Osteoblast (primary cell): Measurements from ENCODE around the gene RSPH9. TPM values are rescaled to one million over a fixed set of nuclear protein-coding genes. Genes with fewer than 3 reads are reported as not detected.

Experiments
- DNase-seq: peaks from one replicate; pipeline ENCODE4 v3.0.0; 2011; ENCODE audit warnings: low spot score, mixed read lengths; ENCODE audit not compliant: insufficient read length; ENCODE audit errors: missing footprints
- H2AFZ ChIP-seq: 2 replicates; pipeline ENCODE4 v1.6.0; 2011; ENCODE audit warnings: mild to moderate bottlenecking, low read length
- H3K27ac ChIP-seq: 2 replicates; pipeline ENCODE4 v1.5.1; 2011; ENCODE audit warnings: mild to moderate bottlenecking, low read depth, low read length, moderate library complexity
- H3K27me3 ChIP-seq: 2 replicates; pipeline ENCODE4 v1.6.0; 2012; ENCODE audit warnings: mild to moderate bottlenecking, control low read depth, inconsistent platforms, low read length, moderate library complexity; ENCODE audit not compliant: insufficient read depth
- H3K36me3 ChIP-seq: 2 replicates; pipeline ENCODE4 v1.5.1; 2011; ENCODE audit warnings: mild to moderate bottlenecking, low read length, control low read depth, moderate library complexity; ENCODE audit not compliant: insufficient read depth
- H3K4me1 ChIP-seq: 2 replicates; pipeline ENCODE4 v1.5.1; 2011; ENCODE audit warnings: mild to moderate bottlenecking, low read length, control low read depth, moderate library complexity; ENCODE audit not compliant: insufficient read depth
- H3K4me2 ChIP-seq: 2 replicates; pipeline ENCODE4 v1.6.0; 2011; ENCODE audit warnings: mild to moderate bottlenecking, low read length; ENCODE audit not compliant: insufficient read depth
- H3K4me3 ChIP-seq: fragments of 200-600 bp; sonication (generic); 3 replicates; pipeline ENCODE4 v1.5.1; 2012; ENCODE audit warnings: mild to moderate bottlenecking, low read length, inconsistent platforms; ENCODE audit not compliant: insufficient read depth
- H3K79me2 ChIP-seq: 2 replicates; pipeline ENCODE4 v1.6.0; 2012; ENCODE audit warnings: mild to moderate bottlenecking, low read length, control low read depth, inconsistent platforms; ENCODE audit not compliant: insufficient read depth
- H3K9me3 ChIP-seq: 2 replicates; pipeline ENCODE4 v1.5.1; 2011; ENCODE audit warnings: low read depth, low read length, control low read depth
- H4K20me1 ChIP-seq: 2 replicates; pipeline ENCODE4 v1.6.0; 2012; ENCODE audit warnings: mild to moderate bottlenecking, low read length, control low read depth; ENCODE audit not compliant: insufficient read depth
- total RNA-seq: library from RNA; depleted of rRNA; stranded (reverse); fragments of >200 nt; gene quantifications from 2 replicates; pipeline ENCODE4 v1.2.3, GENCODE V29; 2012
- TF ChIP-seq, protein P1 (sequence below): IDR thresholded peaks from 2 replicates; pipeline ENCODE4 v1.5.1; 2011; ENCODE audit warnings: mild to moderate bottlenecking, low read depth, low read length, moderate library complexity; ENCODE audit errors: extremely low read depth

The RSPH9 gene
- total RNA-seq, 1 donor: 0.36 TPM

DNA sequence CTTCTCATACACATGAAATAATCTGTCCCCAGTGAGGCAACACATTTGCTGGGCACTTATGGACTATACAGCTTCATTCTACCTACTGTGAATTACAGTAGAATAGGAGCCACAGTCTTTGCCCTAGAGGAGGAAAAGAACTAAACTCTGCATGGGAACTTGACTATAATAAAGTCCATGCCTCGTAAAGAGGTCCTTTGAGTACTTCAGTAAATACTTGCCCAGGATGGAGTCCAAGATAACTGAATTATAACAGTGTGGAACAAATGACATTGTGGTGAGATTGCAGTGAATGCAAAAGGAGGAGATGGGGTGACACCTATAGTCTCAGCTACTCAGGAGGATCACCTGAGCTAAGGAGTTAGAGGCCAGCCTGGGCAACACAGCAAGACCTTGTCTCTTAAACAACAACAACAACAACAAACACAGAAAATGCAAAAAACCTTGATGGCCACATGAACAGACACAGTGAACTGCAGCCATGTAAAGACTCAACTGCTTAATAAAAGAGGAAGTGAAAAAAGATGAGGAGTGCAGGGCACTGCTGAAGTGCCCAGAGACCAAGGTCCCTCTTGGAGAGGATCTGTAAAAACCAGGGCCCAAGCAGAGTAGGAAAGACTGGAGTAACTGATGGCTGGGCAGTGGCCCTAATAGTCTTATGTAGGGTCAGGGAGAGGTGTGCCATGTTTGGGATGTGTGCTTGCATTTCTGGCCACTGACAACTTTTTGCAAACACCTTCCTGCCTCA, 39.0 kb downstream of the RSPH9 start:
- TF ChIP-seq, protein P1, sequence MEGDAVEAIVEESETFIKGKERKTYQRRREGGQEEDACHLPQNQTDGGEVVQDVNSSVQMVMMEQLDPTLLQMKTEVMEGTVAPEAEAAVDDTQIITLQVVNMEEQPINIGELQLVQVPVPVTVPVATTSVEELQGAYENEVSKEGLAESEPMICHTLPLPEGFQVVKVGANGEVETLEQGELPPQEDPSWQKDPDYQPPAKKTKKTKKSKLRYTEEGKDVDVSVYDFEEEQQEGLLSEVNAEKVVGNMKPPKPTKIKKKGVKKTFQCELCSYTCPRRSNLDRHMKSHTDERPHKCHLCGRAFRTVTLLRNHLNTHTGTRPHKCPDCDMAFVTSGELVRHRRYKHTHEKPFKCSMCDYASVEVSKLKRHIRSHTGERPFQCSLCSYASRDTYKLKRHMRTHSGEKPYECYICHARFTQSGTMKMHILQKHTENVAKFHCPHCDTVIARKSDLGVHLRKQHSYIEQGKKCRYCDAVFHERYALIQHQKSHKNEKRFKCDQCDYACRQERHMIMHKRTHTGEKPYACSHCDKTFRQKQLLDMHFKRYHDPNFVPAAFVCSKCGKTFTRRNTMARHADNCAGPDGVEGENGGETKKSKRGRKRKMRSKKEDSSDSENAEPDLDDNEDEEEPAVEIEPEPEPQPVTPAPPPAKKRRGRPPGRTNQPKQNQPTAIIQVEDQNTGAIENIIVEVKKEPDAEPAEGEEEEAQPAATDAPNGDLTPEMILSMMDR: no peak
- Histone ChIP-seq H2AFZ (no peak overlapping the region), H3K27ac (no peak overlapping the region), H4K20me1 (peaks cover 36% of the 10 kb centered on the region), H3K4me2 (no peak overlapping the region), H3K4me3 (no peak overlapping the region), H3K36me3 (peaks cover 11% of the 10 kb centered on the region), H3K4me1 (peaks cover 12% of the 10 kb centered on the region), H3K79me2 (peaks cover 76% of the 10 kb centered on the region), H3K27me3 (no peaks in the 10 kb centered on the region), H3K9me3 (no peaks in the 10 kb centered on the region)
- DNase-seq: no peak

- no peaks in the 10 kb centered on the region for H3K9me3 ChIP-seq
- H3K4me3 ChIP-seq: peak overlapping the region; percentile 83
- H3K27ac ChIP-seq: peak overlapping the region; percentile 73
- no peaks in the 10 kb centered on the region for H3K36me3 ChIP-seq
- peaks cover 60% of the 10 kb centered on the region for H3K79me2 ChIP-seq
- H3K27me3 ChIP-seq: no peaks in the 10 kb centered on the region
- H3K4me2 ChIP-seq: peak overlapping the region; percentile 93
- DNase-seq: peak; percentile 80
- TF ChIP-seq, protein P1: no peak
- peaks cover 12% of the 10 kb centered on the region for H3K4me1 ChIP-seq
- peaks cover 30% of the 10 kb centered on the region for H4K20me1 ChIP-seq
- H2AFZ ChIP-seq: peak overlapping the region; percentile 95
Observed at GRCh38 chr6:43687079-43687436, 42.2 kb downstream of the RSPH9 start.

GRCh38 chr6:43687437-43688347, 42.9 kb downstream of the RSPH9 start, which contains the start of gene MRPS18A:
TSS of gene MRPS18A (minus strand) at chr6:43687791. CDS start at chr6:43687779, 12 bp downstream.
- Histone ChIP-seq H3K4me2 (peak within 1 kb of the TSS; percentile 93), H4K20me1 (peaks cover 24% of the 10 kb centered on the region), H3K4me3 (peak within 1 kb of the TSS; percentile 83), H3K27ac (peak within 1 kb of the TSS; percentile 73), H3K4me1 (peaks cover 12% of the 10 kb centered on the region), H2AFZ (peak within 1 kb of the TSS; percentile 95), H3K9me3 (no peaks in the 10 kb centered on the region), H3K36me3 (no peaks in the 10 kb centered on the region), H3K27me3 (no peaks in the 10 kb centered on the region), H3K79me2 (peaks cover 54% of the 10 kb centered on the region)
- TF ChIP-seq, protein P1: no peak
- peak; percentile 91 for DNase-seq

- Histone ChIP-seq H3K27me3 (no peaks in the 10 kb centered on the region), H2AFZ (no peak overlapping the region), H3K4me1 (peaks cover 12% of the 10 kb centered on the region), H3K4me3 (no peak overlapping the region), H3K9me3 (no peaks in the 10 kb centered on the region), H3K4me2 (no peak overlapping the region), H4K20me1 (peaks cover 7% of the 10 kb centered on the region), H3K79me2 (peaks cover 37% of the 10 kb centered on the region), H3K36me3 (no peaks in the 10 kb centered on the region), H3K27ac (no peak overlapping the region)
- TF ChIP-seq, protein P1: no peak
- no peak for DNase-seq
Observed at GRCh38 chr6:43689421-43689820, 44.6 kb downstream of the RSPH9 start.
